Esophagus squamous epithelium (tissue), 5 donors: Measurements from ENCODE around the gene RNF130. TPM values are rescaled to one million over a fixed set of nuclear protein-coding genes. Genes with fewer than 3 reads are reported as not detected.

Experiments used
- DNase-seq: peaks from one replicate; lab custom pipeline; 2025; lab: John Stamatoyannopoulos, UW
- H3K27ac ChIP-seq, 4 donors: fragments of 200-600 bp; sonication (generic); one replicate each; pipeline ENCODE4 v1.5.1; 2016 to 2019; ENCODE audit warnings: mild to moderate bottlenecking in 1 of 4
- H3K27me3 ChIP-seq, 4 donors: fragments of 200-600 bp; sonication (generic); 1 replicate in 3 of 4; 2 replicates in 1 of 4; pipeline versions ENCODE4 v1.5.1 to v1.6.0; 2017 to 2021; ENCODE audit warnings: antibody characterized with exemption in 1 of 4
- H3K36me3 ChIP-seq, 3 donors: fragments of 200-600 bp; sonication (generic); one replicate each; pipeline ENCODE4 v1.5.1; 2016 to 2019
- H3K4me1 ChIP-seq, 3 donors: fragments of 200-600 bp; sonication (generic); one replicate each; pipeline ENCODE4 v1.5.1; 2017 to 2019
- H3K4me3 ChIP-seq, 4 donors: fragments of 200-600 bp; sonication (generic); 1 replicate in 3 of 4; 2 replicates in 1 of 4; pipeline ENCODE4 v1.5.1; 2016 to 2019; ENCODE audit warnings: mild to moderate bottlenecking in 2 of 4, moderate library complexity in 1 of 4
- H3K9me3 ChIP-seq, 3 donors: fragments of 200-600 bp; sonication (generic); one replicate each; pipeline ENCODE4 v1.5.1; 2016 to 2019
- POLR2A ChIP-seq, 4 donors: fragments of 450-650 bp; IDR thresholded peaks; one replicate each; pipeline ENCODE4 v1.6.1; 2017; ENCODE audit warnings: antibody characterized with exemption in 4 of 4, mild to moderate bottlenecking in 4 of 4, moderate library complexity in 3 of 4
- WGBS, 2 donors: methylation state at CpG; one replicate each; pipeline ENCODE4 v1.1.5; 2018; 5-methylcytosine and 5-hydroxymethylcytosine counted together
- intact Hi-C: fragments of 100-400 bp; cut with DNase I; formaldehyde crosslinking; loops from one replicate; pipeline ENCODE4 v1.15.0; 2022
- total RNA-seq, 4 donors: library from RNA; depleted of rRNA; stranded (reverse); fragments of >200 nt; gene quantifications; one replicate each; pipeline ENCODE4 v1.1.0, GENCODE V29; 2016
- TF ChIP-seq, protein P1 (sequence below), 6 experiments: fragments of 450-650 bp in 4 of 6; fragments of 200-600 bp in 2 of 6; sonication (generic) in 2 of 6; IDR thresholded peaks; one replicate each; pipeline ENCODE4 v1.5.1; 2016 to 2019; ENCODE audit warnings: antibody characterized with exemption in 6 of 6, mild to moderate bottlenecking in 4 of 6, moderate library complexity in 4 of 6
- donor health status: DM: yes; HTN: yes; CAD: no.

The RNF130 gene
- total RNA-seq, 4 donors from 2014 or later = 9.1 to 54.6 (median 19.1) TPM

GRCh38 chr5:180049185-180049548 is 22.4 kb downstream of the RNF130 start:
- no peak for DNase-seq
- 62 to 68% methylated on average over 2 of the region's 2 CpGs for WGBS, 2 donors
- intact Hi-C loops = no loop called here
- no peak overlapping the region for H3K27ac ChIP-seq
- H3K36me3 ChIP-seq = no peaks in the 10 kb centered on the region
- TF ChIP-seq, protein P1, sequence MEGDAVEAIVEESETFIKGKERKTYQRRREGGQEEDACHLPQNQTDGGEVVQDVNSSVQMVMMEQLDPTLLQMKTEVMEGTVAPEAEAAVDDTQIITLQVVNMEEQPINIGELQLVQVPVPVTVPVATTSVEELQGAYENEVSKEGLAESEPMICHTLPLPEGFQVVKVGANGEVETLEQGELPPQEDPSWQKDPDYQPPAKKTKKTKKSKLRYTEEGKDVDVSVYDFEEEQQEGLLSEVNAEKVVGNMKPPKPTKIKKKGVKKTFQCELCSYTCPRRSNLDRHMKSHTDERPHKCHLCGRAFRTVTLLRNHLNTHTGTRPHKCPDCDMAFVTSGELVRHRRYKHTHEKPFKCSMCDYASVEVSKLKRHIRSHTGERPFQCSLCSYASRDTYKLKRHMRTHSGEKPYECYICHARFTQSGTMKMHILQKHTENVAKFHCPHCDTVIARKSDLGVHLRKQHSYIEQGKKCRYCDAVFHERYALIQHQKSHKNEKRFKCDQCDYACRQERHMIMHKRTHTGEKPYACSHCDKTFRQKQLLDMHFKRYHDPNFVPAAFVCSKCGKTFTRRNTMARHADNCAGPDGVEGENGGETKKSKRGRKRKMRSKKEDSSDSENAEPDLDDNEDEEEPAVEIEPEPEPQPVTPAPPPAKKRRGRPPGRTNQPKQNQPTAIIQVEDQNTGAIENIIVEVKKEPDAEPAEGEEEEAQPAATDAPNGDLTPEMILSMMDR (IDR thresholded peaks at IDR 0.05) = no peak
- TF ChIP-seq POLR2A (IDR thresholded peaks at IDR 0.05) = no peak
- no peak overlapping the region for H3K4me3 ChIP-seq
- H3K27me3 ChIP-seq = no peaks in the 10 kb centered on the region
- no peaks in the 10 kb centered on the region for H3K9me3 ChIP-seq
- H3K4me1 ChIP-seq = peaks cover 2 to 33% (median 11%) of the 10 kb centered on the region in 3 donors

DNA sequence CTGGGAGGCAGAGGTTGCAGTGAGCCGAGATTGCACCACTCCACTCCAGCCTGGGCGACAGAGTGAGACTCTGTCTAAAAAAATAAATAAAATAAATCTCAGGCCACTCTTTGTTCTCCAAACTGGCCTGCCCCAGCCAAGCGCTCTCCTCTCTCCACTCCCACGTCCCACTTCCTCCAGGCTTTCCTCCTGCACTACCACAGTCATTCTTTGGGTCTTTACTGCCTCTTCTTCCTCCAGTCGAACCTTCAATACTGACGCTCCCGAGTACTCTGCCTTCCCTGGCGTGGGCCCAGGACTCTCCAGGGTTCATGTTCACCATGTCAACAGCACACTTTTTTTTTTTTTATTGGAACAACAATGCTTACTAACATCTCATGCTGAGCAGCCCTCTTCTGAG is 23.9 kb downstream of the RNF130 start:
- no peaks in the 10 kb centered on the region for H3K36me3 ChIP-seq
- H3K9me3 ChIP-seq = no peaks in the 10 kb centered on the region
- no peaks in the 10 kb centered on the region for H3K27me3 ChIP-seq
- peaks cover 2 to 19% (median 11%) of the 10 kb centered on the region in 3 donors for H3K4me1 ChIP-seq
- no peak for TF ChIP-seq POLR2A (IDR thresholded peaks at IDR 0.05)
- TF ChIP-seq, protein P1 (IDR thresholded peaks at IDR 0.05) = no peak
- H3K4me3 ChIP-seq = no peak overlapping the region
- H3K27ac ChIP-seq = no peak overlapping the region
- DNase-seq = no peak
- intact Hi-C loops = no loop called here
- 73 to 80% methylated on average over 6 to 8 of the region's 8 CpGs for WGBS, 2 donors

DNA sequence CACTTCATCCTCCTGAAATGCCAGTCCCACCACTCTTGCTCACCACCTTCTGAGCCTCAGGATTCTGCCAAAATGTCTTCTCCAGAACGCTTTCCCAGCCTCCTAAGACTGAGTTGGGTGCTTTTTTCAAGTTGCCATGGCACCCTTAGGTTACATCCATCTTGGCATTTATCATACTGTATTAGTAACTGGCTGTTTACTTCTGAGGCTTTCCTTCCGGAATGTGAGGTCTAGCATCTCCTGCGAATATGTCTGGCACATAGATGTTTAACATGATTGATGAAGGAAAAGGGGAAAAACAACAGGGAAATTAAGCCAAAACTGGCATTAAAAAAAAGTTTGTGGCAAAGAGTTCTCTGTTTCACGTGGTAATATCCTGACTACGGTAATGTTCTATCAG is 24.9 kb downstream of the RNF130 start:
- Histone ChIP-seq H3K27ac (no peak overlapping the region), H3K36me3 (no peaks in the 10 kb centered on the region), H3K27me3 (no peaks in the 10 kb centered on the region), H3K9me3 (no peaks in the 10 kb centered on the region), H3K4me3 (no peak overlapping the region), H3K4me1 (peaks cover 2 to 19% (median 11%) of the 10 kb centered on the region in 3 donors)
- TF ChIP-seq POLR2A (IDR thresholded peaks at IDR 0.05) = no peak
- TF ChIP-seq, protein P1 (IDR thresholded peaks at IDR 0.05) = no peak
- intact Hi-C loops = no loop called here
- WGBS, 2 donors = 47 to 74% methylated on average over 5 of the region's 5 CpGs
- no peak for DNase-seq

DNA sequence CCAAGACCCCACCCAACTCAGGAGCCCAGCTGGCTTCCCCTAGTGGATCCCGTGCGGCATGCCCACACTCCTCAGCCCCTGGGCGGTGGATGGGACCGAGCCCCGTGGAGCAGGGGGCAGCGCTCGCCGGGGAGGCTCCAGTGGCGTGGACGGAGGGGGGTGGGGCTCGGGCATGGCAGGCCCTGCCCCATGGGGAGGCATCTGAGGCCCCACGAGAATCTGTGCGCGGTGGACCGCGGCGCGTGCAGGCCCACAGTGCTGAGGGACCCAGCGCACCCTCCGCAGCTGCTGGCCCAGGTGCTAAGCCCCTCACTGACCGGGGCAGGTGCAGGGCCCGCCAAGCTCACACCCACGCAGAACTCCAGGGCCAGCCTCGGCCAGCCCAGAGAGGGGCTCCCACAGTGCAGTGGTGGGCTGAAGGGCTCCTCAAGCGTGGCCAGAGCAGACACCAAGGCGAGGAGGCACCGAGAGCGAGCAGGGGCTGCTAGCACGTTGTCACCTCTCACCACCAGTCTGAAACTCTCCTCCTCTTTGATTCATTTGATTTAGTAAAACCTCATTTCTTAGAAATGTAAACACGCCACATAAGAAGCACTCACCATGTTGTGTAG is 25.6 kb downstream of the RNF130 start:
- DNase-seq = no peak
- 93 to 96% methylated on average over 5 to 6 of the region's 30 CpGs for WGBS, 2 donors
- H3K4me3 ChIP-seq = no peak overlapping the region
- no peak for TF ChIP-seq POLR2A (IDR thresholded peaks at IDR 0.05)
- TF ChIP-seq, protein P1 (IDR thresholded peaks at IDR 0.05) = no peak
- no peaks in the 10 kb centered on the region for H3K9me3 ChIP-seq
- H3K27ac ChIP-seq = no peak overlapping the region
- H3K4me1 ChIP-seq = peaks cover 2 to 19% (median 11%) of the 10 kb centered on the region in 3 donors
- intact Hi-C loops = no loop called here
- no peaks in the 10 kb centered on the region for H3K36me3 ChIP-seq
- H3K27me3 ChIP-seq = no peaks in the 10 kb centered on the region

GRCh38 chr5:180043377-180043776 is 28.2 kb downstream of the RNF130 start:
- Histone ChIP-seq H3K4me1 (peaks cover 0 to 17% (median 6%) of the 10 kb centered on the region in 3 donors), H3K4me3 (no peak overlapping the region), H3K9me3 (no peaks in the 10 kb centered on the region), H3K27me3 (no peaks in the 10 kb centered on the region), H3K27ac (no peak overlapping the region), H3K36me3 (peaks cover 0 to 14% (median 0%) of the 10 kb centered on the region in 3 donors)
- 57 to 75% methylated on average over 4 of the region's 4 CpGs for WGBS, 2 donors
- TF ChIP-seq, protein P1 (IDR thresholded peaks at IDR 0.05) = no peak
- no peak for TF ChIP-seq POLR2A (IDR thresholded peaks at IDR 0.05)
- no peak for DNase-seq
- intact Hi-C loops = no loop called here
